ENCODE measurements around the gene PTCRA. TPM values are rescaled to one million over a fixed set of nuclear protein-coding genes. Genes with fewer than 3 reads are reported as not detected.
A peak's percentile ranks its signal among the peaks of the same experiment; 100 is the strongest.

Gene PTCRA
- total and polyA plus RNA-seq, 2 experiments from 2014 or later: not detected

GRCh38 chr6:42911171-42912021 is 4.5 kb upstream of the PTCRA start:
- peak; percentile 25 to 49 for DNase-seq (ENCODE audit: low read depth in 1 of 2, low spot score in 1 of 2)
- no peaks in the 10 kb centered on the region for H3K27me3 ChIP-seq
- peak overlapping the region; percentile 38 for H3K27ac ChIP-seq
- peak; percentile 8 for TF ChIP-seq CTCF (IDR thresholded peaks at IDR 0.05; ENCODE audit: low read depth, low read length)
- H3K4me1 ChIP-seq (ENCODE audit: low read depth): no peaks in the 10 kb centered on the region
- H3K36me3 ChIP-seq: no peaks in the 10 kb centered on the region
- no peaks in the 10 kb centered on the region for H3K9me3 ChIP-seq (ENCODE audit: low read depth)
- H3K4me3 ChIP-seq: peak overlapping the region; percentile 26

GRCh38 chr6:42914546-42914945 is 1.3 kb upstream of the PTCRA start:
- no peaks in the 10 kb centered on the region for H3K4me1 ChIP-seq (ENCODE audit: low read depth)
- H3K4me3 ChIP-seq: no peak overlapping the region
- DNase-seq (ENCODE audit: low read depth in 1 of 2, low spot score in 1 of 2): no peak
- H3K27me3 ChIP-seq: no peaks in the 10 kb centered on the region
- no peaks in the 10 kb centered on the region for H3K36me3 ChIP-seq
- no peaks in the 10 kb centered on the region for H3K9me3 ChIP-seq (ENCODE audit: low read depth)
- no peak for TF ChIP-seq CTCF (IDR thresholded peaks at IDR 0.05; ENCODE audit: low read depth, low read length)
- no peak overlapping the region for H3K27ac ChIP-seq

- H3K36me3 ChIP-seq: no peaks in the 10 kb centered on the region
- no peaks in the 10 kb centered on the region for H3K4me1 ChIP-seq (ENCODE audit: low read depth)
- no peaks in the 10 kb centered on the region for H3K27me3 ChIP-seq
- no peak overlapping the region for H3K27ac ChIP-seq
- DNase-seq (ENCODE audit: low read depth in 1 of 2, low spot score in 1 of 2): no peak
- H3K9me3 ChIP-seq (ENCODE audit: low read depth): no peaks in the 10 kb centered on the region
- TF ChIP-seq CTCF (IDR thresholded peaks at IDR 0.05; ENCODE audit: low read depth, low read length): no peak
- no peak overlapping the region for H3K4me3 ChIP-seq
Measured at GRCh38 chr6:42916288-42916687, 435 bp downstream of the PTCRA start.

DNA sequence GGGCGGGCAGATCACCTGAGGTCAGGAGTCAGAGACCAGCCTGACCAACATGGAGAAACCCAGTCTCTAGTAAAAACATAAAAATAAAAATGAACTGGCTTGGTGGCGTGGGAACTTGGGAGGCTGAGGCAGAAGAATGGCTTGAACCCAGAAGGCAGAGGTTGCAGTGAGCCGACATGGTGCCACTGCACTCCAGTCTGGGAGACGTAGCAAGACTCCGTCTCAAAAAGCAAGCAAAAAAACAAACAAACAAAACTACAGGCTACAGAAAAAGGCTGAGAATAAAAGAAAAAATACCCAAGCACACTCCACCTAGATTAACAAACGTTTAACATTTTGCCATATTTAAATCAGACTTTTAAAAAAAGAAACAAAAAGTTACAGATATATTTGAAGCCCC is 5.9 kb downstream of the PTCRA start:
- H3K4me1 ChIP-seq (ENCODE audit: low read depth): no peaks in the 10 kb centered on the region
- TF ChIP-seq CTCF (IDR thresholded peaks at IDR 0.05; ENCODE audit: low read depth, low read length): no peak
- no peaks in the 10 kb centered on the region for H3K27me3 ChIP-seq
- H3K36me3 ChIP-seq: no peaks in the 10 kb centered on the region
- DNase-seq (ENCODE audit: low read depth in 1 of 2, low spot score in 1 of 2): no peak
- no peaks in the 10 kb centered on the region for H3K9me3 ChIP-seq (ENCODE audit: low read depth)
- no peak overlapping the region for H3K27ac ChIP-seq
- no peak overlapping the region for H3K4me3 ChIP-seq

- Histone ChIP-seq H3K36me3 (no peaks in the 10 kb centered on the region), H3K27ac (no peak overlapping the region)
Measured at GRCh38 chr6:42923666-42924065, 7.8 kb downstream of the PTCRA start.

More at GRCh38 chr6:42923666-42924065, 7.8 kb downstream of the PTCRA start:
- H3K9me3 ChIP-seq (ENCODE audit: low read depth): no peaks in the 10 kb centered on the region
- TF ChIP-seq CTCF (IDR thresholded peaks at IDR 0.05; ENCODE audit: low read depth, low read length): no peak
- no peaks in the 10 kb centered on the region for H3K27me3 ChIP-seq
- no peaks in the 10 kb centered on the region for H3K4me1 ChIP-seq (ENCODE audit: low read depth)
- no peak overlapping the region for H3K4me3 ChIP-seq
- peak in 1 of 2 donors; percentile 61 for DNase-seq (ENCODE audit: low read depth in 1 of 2, low spot score in 1 of 2)

Data from cardiac muscle cell (in vitro differentiated cells and primary cell).